Pons (tissue), 1 donor: Measurements from ENCODE around the gene RGL1.
"Not testable (repeated sequence)": the region's sequence is repeated elsewhere in the genome, so short reads cannot be mapped to it uniquely, and the experiment has no call there.

ENCODE experiments used
- DNase-seq: peaks from one replicate; pipeline ENCODE4 v3.0.0-alpha.2; 2016; ENCODE audit warnings: low spot score

The RGL1 gene

GRCh38 chr1:183804916-183805841 is at the start of gene RGL1:
RGL1 (plus strand) TSS chr1:183805120; CDS start chr1:183805298, 178 bp downstream.
- DNase-seq = peak; percentile 86

- no peak for DNase-seq
Measured at GRCh38 chr1:183756326-183756725, 48.6 kb upstream of the RGL1 start.

GRCh38 chr1:183757061-183757460 is 47.9 kb upstream of the RGL1 start:
- no peak for DNase-seq

GRCh38 chr1:183758913-183759312 is 46.0 kb upstream of the RGL1 start:
- no peak for DNase-seq

- DNase-seq = no peak
Measured at GRCh38 chr1:183760661-183761060, 44.3 kb upstream of the RGL1 start.

- no peak for DNase-seq
Measured at GRCh38 chr1:183761871-183762270, 43.0 kb upstream of the RGL1 start.

- not testable (repeated sequence) for DNase-seq
Measured at GRCh38 chr1:183762856-183763255, 42.1 kb upstream of the RGL1 start.

- no peak for DNase-seq
Measured at GRCh38 chr1:183764981-183765380, 39.9 kb upstream of the RGL1 start.

GRCh38 chr1:183769956-183770815 is 34.7 kb upstream of the RGL1 start:
- DNase-seq = no peak

- no peak for DNase-seq
Measured at GRCh38 chr1:183770816-183771128, 34.1 kb upstream of the RGL1 start.

GRCh38 chr1:183773482-183774274 is 31.2 kb upstream of the RGL1 start:
- DNase-seq = no peak

- no peak for DNase-seq
Measured at GRCh38 chr1:183774938-183775337, 30.0 kb upstream of the RGL1 start.

- no peak for DNase-seq
Measured at GRCh38 chr1:183776731-183777130, 28.2 kb upstream of the RGL1 start.

- DNase-seq = no peak
Measured at GRCh38 chr1:183777328-183777727, 27.6 kb upstream of the RGL1 start.

GRCh38 chr1:183778045-183778444 is 26.9 kb upstream of the RGL1 start:
- no peak for DNase-seq

- DNase-seq = no peak
Measured at GRCh38 chr1:183778568-183779433, 26.1 kb upstream of the RGL1 start.

- no peak for DNase-seq
Measured at GRCh38 chr1:183780159-183780558, 24.8 kb upstream of the RGL1 start.

GRCh38 chr1:183780757-183781156 is 24.2 kb upstream of the RGL1 start:
- no peak for DNase-seq

- no peak for DNase-seq
Measured at GRCh38 chr1:183783342-183783741, 21.6 kb upstream of the RGL1 start.

- peak; percentile 71 for DNase-seq
Measured at GRCh38 chr1:183783767-183784637, 20.9 kb upstream of the RGL1 start.
